Transverse colon (tissue), 3 donors: ENCODE results near the gene P2RY13.

Experiments
- POLR2A ChIP-seq: fragments of 450-650 bp; IDR thresholded peaks from one replicate; pipeline ENCODE4 v1.6.1; 2016; ENCODE audit warnings: antibody characterized with exemption, mild to moderate bottlenecking, moderate library complexity
- POLR2AphosphoS5 ChIP-seq, 3 donors: sonication (generic); formaldehyde crosslinking; IDR thresholded peaks; one replicate each; pipeline ENCODE4 v1.6.1; 2016; ENCODE audit warnings: antibody characterized with exemption in 3 of 3

- no peak for TF ChIP-seq POLR2A
- no peak for TF ChIP-seq POLR2AphosphoS5 (IDR thresholded peaks at IDR 0.05)
Measured at GRCh38 chr3:151293127-151293526, 36.2 kb downstream of the P2RY13 start.
